Left lobe of liver (tissue), 2 donors: ENCODE data around the gene SLC34A3. TPM values are rescaled to one million over a fixed set of nuclear protein-coding genes. Genes with fewer than 3 reads are reported as not detected.

Source experiments
- ATAC-seq: fragments of 200-7000 bp; cut with Tn5 transposase; one replicate; pipeline ENCODE4 v1.9.1; 2020; ENCODE audit warnings: mild to moderate bottlenecking, moderate library complexity
- DNase-seq: peaks from one replicate; pipeline ENCODE4 v3.0.0-alpha.2; 2020; ENCODE audit warnings: low spot score
- total RNA-seq: library from RNA; stranded (reverse); gene quantifications from one replicate; pipeline ENCODE4 v1.2.1, GENCODE V29; 2021
- donor health status: DM: no; HTN: no; CAD: no; lungs with moderate emphysema.
- donor health status: DM: no; HTN: yes; CAD: no.

The SLC34A3 gene
- total RNA-seq, 1 donor from 2014 or later = not detected

DNA sequence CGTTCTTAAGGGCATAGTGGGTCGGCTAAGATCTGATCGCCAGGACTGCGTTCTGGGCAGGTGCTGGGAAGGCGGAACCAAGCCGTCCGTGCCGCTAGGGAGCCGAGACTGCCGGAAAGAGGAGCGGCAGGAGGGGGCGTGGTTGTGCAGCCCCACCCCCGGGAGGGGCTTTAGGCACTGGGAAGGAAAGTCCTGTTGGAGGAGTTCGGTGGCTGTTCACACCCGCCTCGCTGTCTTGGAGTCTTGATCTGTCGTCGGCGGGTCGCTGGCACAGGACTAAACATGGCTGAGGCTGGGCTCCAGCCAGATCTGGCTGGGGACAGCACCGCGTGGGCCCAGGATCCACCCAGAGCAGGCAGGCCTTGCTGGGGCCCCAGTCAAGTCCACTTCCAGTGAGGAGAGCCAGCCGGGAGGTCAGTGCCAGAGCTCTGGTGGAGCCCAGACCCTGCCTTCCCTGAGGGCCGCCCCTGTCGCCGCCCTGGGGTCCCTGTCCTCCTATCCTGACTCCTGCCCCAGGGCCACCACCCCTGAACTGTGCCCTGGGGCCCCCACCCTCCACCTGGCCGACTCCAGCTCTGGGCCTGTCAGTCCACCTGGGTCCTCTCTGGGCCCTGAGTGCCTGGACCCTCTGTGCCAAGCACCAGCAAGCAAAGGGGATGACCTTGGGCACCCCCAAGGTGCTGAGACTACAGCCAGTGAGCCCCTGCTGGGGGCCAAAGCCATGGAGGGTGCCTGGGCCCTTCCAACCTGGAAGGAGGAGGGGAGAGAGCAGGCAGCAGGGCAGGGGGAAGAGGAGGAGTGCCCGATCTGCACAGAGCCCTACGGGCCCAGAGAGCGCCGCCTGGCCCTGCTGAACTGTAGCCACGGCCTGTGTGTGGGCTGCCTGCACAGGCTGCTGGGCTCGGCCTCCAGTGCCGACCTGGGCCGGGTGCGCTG lies 13.2 kb upstream of the SLC34A3 start:
- peak; percentile 52 for ATAC-seq
- DNase-seq = no peak

GRCh38 chr9:137218212-137218753 lies 12.4 kb upstream of the SLC34A3 start:
- ATAC-seq (no peak), DNase-seq (no peak)

- ATAC-seq (no peak), DNase-seq (no peak)
Measured at GRCh38 chr9:137218754-137219271, 11.9 kb upstream of the SLC34A3 start.

DNA sequence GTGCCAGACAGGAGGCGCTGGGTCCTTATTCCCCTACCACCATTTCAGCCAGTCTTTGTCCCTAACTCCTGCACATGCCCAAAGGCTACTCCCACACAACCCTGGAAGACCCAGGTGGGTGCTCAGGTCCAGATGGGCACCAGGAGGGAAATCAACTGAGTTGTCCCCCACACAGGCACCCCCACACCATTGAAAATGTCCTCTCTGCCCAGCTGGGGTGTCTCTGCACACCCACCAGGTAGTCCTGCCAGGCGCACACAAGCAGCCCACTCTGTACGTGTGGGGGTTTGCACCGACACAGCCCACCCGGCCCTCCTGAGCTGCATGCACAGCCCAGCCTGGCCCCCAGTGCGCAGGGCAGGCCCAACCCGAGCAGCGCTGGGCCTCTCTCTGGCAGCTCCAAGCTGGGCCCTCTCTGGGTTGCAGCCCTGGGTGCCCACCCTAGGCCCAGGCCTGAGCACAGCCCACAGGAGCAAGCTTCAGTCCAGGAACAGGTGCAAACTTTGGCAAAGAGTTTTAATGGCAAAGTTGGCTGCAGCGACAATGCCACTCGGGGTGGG lies 10.9 kb upstream of the SLC34A3 start:
- no peak for DNase-seq
- ATAC-seq = no peak

DNA sequence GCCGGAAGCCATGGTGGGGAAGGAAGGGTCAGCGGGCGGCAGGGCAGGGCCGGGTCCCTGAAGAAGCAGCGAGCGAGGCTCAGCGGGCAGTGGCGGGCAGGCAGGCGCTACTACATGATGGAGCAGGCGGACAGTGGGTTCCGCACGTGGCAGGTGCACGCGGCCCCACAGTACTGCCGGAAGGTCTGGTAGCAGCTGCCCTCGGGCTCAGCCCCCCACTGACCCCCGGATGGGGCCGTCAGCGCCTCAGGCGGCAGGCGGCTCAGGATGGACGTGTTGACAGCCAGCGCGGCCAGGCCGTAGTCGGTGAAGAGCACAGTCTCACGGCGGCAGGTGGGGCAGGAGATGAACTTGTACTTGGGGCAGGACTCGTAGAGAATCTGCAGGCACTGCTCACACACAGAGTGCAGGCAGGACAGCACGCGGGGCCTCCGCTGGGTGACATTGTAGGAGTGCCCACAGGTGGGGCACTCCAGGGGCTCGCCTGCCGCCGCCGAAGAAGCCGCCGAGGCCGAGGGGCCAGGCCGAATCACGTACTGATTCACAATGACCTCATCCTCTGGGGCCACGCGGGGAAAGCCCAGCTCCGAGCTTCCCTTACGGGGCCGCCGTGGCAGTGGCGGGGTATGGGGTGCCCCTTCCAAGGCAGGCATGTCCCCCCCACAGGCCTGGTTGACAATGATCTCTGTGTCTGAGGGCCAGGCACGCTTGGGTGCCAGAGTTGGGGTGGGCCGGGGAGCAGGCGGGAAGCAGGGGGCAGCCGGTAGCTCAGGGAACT lies 10.2 kb upstream of the SLC34A3 start:
- DNase-seq (no peak), ATAC-seq (no peak)

DNA sequence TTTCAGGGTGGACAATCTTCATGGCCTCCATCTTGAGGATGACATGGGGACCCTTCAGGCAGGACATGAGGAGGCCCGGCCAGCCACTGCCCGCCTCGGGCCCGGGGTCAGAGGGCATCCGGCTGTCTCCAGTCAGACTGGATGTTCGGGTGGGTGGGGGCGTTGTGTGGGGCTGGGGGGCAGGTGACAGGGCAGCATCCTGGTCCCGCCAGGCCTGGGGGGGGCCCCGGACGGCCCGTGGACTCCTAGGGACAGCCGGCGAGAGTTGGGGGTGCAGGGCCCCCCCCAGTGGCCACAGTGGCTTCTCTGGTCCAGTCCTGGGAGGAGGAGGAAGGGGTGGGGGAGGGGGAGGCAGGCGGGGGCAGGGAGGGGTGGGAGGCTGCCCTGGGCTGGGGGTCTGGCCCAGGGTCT lies 9.6 kb upstream of the SLC34A3 start:
- DNase-seq (no peak), ATAC-seq (no peak)

GRCh38 chr9:137221506-137222111 lies 9.1 kb upstream of the SLC34A3 start:
- DNase-seq (peak; percentile 85), ATAC-seq (peak; percentile 55)

- peak; percentile 19 for ATAC-seq
- DNase-seq = no peak
Measured at GRCh38 chr9:137222190-137223077, 8.3 kb upstream of the SLC34A3 start, which contains the start of gene RNF208. TSS of gene RNF208 (minus strand) at chr9:137222240. CDS start at chr9:137221212, 1,028 bp downstream.

DNA sequence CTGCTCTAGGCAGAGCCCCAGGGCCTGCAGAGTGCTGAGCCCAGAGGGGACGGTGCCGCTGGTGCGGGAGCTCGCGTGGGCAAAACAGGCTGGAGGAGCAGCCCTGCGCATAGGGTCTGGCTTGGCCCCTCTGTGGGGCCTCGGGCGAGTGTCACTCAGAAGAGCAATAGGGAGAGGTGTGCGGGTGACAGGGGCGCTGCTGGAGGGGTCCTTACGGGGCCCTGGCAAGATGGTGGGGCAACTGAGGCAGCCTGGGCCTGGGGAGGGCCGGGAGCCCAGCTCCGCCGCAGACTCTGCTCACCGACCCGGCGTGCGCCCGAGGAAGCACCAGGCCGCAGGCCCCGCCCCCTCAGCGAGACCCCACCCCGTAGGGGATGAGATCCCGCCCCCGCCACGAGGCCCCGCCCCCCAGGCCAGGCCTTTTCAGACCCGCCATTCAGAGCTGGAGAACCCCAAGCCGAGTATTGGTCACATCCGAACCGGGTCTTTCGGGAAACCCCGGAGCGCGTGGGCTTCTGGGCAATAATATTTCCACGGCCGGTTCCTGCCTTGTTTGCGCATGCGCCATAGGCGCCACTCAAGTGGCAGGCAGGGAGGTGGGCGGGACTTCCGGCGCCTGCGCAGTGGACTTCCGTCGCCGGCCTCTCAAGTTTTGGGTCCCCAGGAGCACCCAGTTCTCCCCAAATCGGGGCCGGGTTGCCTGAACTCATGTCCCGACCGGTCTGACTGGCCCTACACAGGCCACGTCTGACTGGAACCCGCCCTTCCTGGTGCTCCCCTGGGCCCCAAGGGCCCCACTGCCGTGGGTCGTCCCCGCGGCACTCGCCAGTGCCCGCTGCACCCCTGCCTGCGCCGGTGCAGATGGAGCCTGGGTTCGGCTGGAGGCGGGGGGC lies 7.4 kb upstream of the SLC34A3 start:
- ATAC-seq (peak; percentile 87), DNase-seq (peak; percentile 98)

GRCh38 chr9:137224830-137225694 lies 5.6 kb upstream of the SLC34A3 start, which contains the start of gene CYSRT1:
TSS of gene CYSRT1 (plus strand) at chr9:137225174. CDS start at chr9:137225622, 448 bp downstream.
- DNase-seq = no peak
- ATAC-seq = no peak

DNA sequence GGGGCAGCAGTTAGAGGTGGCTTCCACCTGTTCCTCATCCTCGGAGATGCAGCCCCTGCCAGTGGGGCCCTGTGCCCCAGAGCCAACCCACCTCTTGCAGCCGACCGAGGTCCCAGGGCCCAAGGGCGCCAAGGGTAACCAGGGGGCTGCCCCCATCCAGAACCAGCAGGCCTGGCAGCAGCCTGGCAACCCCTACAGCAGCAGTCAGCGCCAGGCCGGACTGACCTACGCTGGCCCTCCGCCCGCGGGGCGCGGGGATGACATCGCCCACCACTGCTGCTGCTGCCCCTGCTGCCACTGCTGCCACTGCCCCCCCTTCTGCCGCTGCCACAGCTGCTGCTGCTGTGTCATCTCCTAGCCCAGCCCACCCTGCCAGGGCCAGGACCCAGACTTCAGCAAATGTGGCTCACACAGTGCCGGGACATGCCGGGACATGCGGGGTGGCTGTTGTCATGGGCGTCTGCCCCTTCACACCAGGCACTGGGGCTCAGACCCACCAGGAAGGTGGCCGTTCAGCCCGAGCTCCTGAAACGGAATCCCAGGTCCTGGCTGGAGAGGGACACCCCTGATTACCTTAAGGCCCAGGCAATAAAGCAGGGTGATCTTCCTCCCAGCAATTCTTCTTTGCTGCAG lies 4.9 kb upstream of the SLC34A3 start:
- ATAC-seq = no peak
- DNase-seq = no peak

DNA sequence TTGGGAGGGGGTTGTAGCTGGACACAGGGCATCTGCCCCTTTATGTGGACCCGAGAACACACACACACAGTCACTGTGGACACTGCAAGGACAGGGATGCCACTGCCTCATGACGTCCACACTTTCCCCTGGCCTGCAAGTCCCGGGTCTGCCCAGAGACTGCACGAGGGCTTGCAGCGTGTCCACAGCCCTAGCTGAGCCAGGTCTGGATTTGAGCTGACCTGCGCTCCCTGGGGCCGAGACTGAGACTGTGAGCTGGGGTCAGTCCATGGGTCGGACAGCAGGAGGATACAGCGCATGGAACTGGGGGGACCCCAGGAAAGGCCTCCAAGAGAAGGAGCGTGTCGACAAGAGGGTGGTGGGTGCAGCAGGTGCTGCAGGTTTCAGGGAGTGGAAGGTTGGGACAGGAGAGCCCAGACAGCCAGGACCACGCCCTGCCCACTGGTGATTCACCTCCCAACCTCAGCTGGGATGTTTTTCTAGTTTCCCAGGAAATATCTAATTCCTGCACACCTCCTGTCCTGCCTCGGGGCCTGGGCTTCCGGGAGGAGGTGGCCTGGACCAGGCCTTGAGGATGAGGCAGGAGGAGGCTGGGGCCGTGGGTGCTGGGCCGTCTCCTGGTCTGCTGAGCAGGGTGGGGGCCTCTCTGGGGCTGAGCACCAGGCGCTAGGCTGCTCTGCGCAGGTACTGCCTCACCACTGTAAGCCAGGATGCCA lies 4.2 kb upstream of the SLC34A3 start:
- DNase-seq (no peak), ATAC-seq (no peak)

GRCh38 chr9:137227054-137227852 lies 3.4 kb upstream of the SLC34A3 start, which contains the start of gene RNF224:
TSS of gene RNF224 (plus strand) at chr9:137227502. CDS start at chr9:137228336, 834 bp downstream.
- DNase-seq (peak; percentile 84), ATAC-seq (peak; percentile 63)

GRCh38 chr9:137227853-137228505 lies 2.7 kb upstream of the SLC34A3 start:
- ATAC-seq (no peak), DNase-seq (no peak)

GRCh38 chr9:137228506-137228967 lies 2.2 kb upstream of the SLC34A3 start:
- no peak for DNase-seq
- no peak for ATAC-seq
